SK-N-SH treated with all-trans-retinoic acid at 6 μM for 48 hours (cell line): ENCODE results near the gene PDGFRA.
"Not testable (repeated sequence)": the region's sequence is repeated elsewhere in the genome, so short reads cannot be mapped to it uniquely, and the experiment has no call there.

Source experiments
- ATAC-seq: fragments of 200-7000 bp; cut with Tn5 transposase; 3 replicates; pipeline ENCODE4 v1.9.1; 2020; ENCODE audit warnings: mild to moderate bottlenecking, moderate library complexity
- RARB ChIP-seq: fragments of 250-450 bp; sonication (Bioruptor Pico); IDR thresholded peaks from 2 replicates; pipeline ENCODE4 v1.8.0; 2021; ENCODE audit warnings: mild to moderate bottlenecking, moderate library complexity
- TCF4 ChIP-seq: fragments of 250-450 bp; sonication (Bioruptor Pico); IDR thresholded peaks from 2 replicates; pipeline ENCODE4 v1.8.0; 2021; ENCODE audit warnings: mild to moderate bottlenecking, moderate library complexity, borderline replicate concordance
- TSHZ2 ChIP-seq: fragments of 250-450 bp; sonication (Bioruptor Pico); IDR thresholded peaks from 2 replicates; pipeline ENCODE4 v1.5.0; 2020; ENCODE audit warnings: mild to moderate bottlenecking, moderate library complexity
- ZC3H10 ChIP-seq: fragments of 250-450 bp; sonication (Bioruptor Pico); IDR thresholded peaks from 2 replicates; pipeline ENCODE4 v1.5.1; 2021; ENCODE audit warnings: mild to moderate bottlenecking, moderate library complexity
- ZFP30 ChIP-seq: fragments of 450-650 bp; formaldehyde crosslinking; IDR thresholded peaks from 2 replicates; pipeline ENCODE4 v1.5.0; 2022; ENCODE audit warnings: mild to moderate bottlenecking, moderate library complexity
- TF ChIP-seq, protein P1 (sequence below): fragments of 250-450 bp; sonication (Bioruptor Pico); IDR thresholded peaks from 2 replicates; pipeline ENCODE4 v1.5.1; 2021; ENCODE audit warnings: mild to moderate bottlenecking, moderate library complexity

The PDGFRA gene

GRCh38 chr4:54337009-54337408 lies 107.9 kb downstream of the PDGFRA start:
- no peak for TF ChIP-seq ZC3H10 (CRISPR knock-in tag)
- no peak for TF ChIP-seq RARB
- no peak for TF ChIP-seq TCF4 (CRISPR knock-in tag)
- no peak for TF ChIP-seq ZFP30 (CRISPR knock-in tag)
- no peak for TF ChIP-seq TSHZ2 (CRISPR knock-in tag)
- TF ChIP-seq, protein P1, sequence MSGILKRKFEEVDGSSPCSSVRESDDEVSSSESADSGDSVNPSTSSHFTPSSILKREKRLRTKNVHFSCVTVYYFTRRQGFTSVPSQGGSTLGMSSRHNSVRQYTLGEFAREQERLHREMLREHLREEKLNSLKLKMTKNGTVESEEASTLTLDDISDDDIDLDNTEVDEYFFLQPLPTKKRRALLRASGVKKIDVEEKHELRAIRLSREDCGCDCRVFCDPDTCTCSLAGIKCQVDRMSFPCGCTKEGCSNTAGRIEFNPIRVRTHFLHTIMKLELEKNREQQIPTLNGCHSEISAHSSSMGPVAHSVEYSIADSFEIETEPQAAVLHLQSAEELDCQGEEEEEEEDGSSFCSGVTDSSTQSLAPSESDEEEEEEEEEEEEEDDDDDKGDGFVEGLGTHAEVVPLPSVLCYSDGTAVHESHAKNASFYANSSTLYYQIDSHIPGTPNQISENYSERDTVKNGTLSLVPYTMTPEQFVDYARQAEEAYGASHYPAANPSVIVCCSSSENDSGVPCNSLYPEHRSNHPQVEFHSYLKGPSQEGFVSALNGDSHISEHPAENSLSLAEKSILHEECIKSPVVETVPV (CRISPR knock-in tag) = no peak
- ATAC-seq = no peak

DNA sequence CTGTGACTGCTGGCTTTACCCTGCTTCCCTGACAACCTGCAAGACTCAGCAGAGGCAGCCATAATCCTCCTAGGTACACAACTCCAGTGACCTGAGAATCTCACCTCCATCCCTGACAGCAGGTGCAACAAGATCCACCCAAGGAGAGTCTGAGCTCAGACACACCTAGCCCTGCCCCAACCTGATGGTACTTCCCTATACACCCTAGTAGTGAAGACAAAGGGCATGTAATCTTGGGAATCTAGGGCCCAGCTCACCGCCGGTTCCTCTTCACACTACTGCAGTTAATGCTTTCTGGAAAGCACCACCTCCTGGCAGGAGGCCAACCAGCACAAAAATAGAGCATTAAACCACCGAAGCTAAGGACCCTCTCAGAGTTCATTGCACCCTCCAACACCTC lies 113.0 kb downstream of the PDGFRA start:
- not testable (repeated sequence) for ATAC-seq
